CD8-positive, alpha-beta memory T cell (primary cell): ENCODE results near the gene TGM5. TPM values are rescaled to one million over a fixed set of nuclear protein-coding genes. Genes with fewer than 3 reads are reported as not detected.

Experiments used
- CTCF ChIA-PET: fragments of 350-600 bp; sonication (Branson Sonifier 250); formaldehyde crosslinking; loops from one replicate; lab custom pipeline; 2021; ENCODE audit warnings: antibody characterized with exemption; lab: Charles Lee
- POLR2A ChIA-PET: fragments of 350-600 bp; sonication (Branson Sonifier 250); formaldehyde crosslinking; loops from one replicate; lab custom pipeline; 2021; ENCODE audit warnings: antibody characterized with exemption; lab: Charles Lee
- DNase-seq, 5 donors: peaks; one replicate each; pipeline versions ENCODE4 v3.0.0 to v3.0.0-alpha.2; 2020 to 2022; ENCODE audit warnings: mixed read lengths in 1 of 5
- H3K27ac ChIP-seq: one replicate; pipeline ENCODE4 v1.7.0; 2013; ENCODE audit warnings: low read depth, mild to moderate bottlenecking, low read length, moderate library complexity
- H3K27me3 ChIP-seq: 2 replicates; pipeline ENCODE4 v1.7.0; 2013; ENCODE audit warnings: low read length, mild to moderate bottlenecking; ENCODE audit not compliant: insufficient read depth, poor library complexity, severe bottlenecking
- H3K36me3 ChIP-seq: 2 replicates; pipeline ENCODE4 v1.7.0; 2013; ENCODE audit warnings: mild to moderate bottlenecking, low read length, moderate library complexity; ENCODE audit not compliant: insufficient read depth
- H3K4me1 ChIP-seq: 2 replicates; pipeline ENCODE4 v1.7.0; 2013; ENCODE audit warnings: mild to moderate bottlenecking, low read length, moderate library complexity; ENCODE audit not compliant: insufficient read depth
- H3K4me3 ChIP-seq: 2 replicates; pipeline ENCODE4 v1.7.0; 2013; ENCODE audit warnings: mild to moderate bottlenecking, low read length
- H3K9me3 ChIP-seq: 2 replicates; pipeline ENCODE4 v1.7.0; 2013; ENCODE audit warnings: mild to moderate bottlenecking, low read length
- H3K27ac Mint-ChIP-seq, 8 donors: one replicate each; pipeline ENCODE4 v1.8.0; 2020 to 2021; ENCODE audit warnings: mixed read lengths in 8 of 8, mild to moderate bottlenecking in 6 of 8, inconsistent platforms in 3 of 8, moderate library complexity in 3 of 8
- H3K27me3 Mint-ChIP-seq, 2 donors: one replicate each; pipeline ENCODE4 v1.8.0; 2020 to 2021; ENCODE audit warnings: mixed read lengths in 2 of 2, mild to moderate bottlenecking in 1 of 2, moderate library complexity in 1 of 2
- H3K36me3 Mint-ChIP-seq, 3 donors: one replicate each; pipeline ENCODE4 v1.8.0; 2020 to 2021; ENCODE audit warnings: mixed read lengths in 3 of 3, inconsistent platforms in 1 of 3, mild to moderate bottlenecking in 1 of 3
- H3K4me1 Mint-ChIP-seq, 3 donors: one replicate each; pipeline ENCODE4 v1.8.0; 2020 to 2021; ENCODE audit warnings: mixed read lengths in 3 of 3, inconsistent platforms in 1 of 3, mild to moderate bottlenecking in 1 of 3
- H3K4me3 Mint-ChIP-seq, 7 donors: one replicate each; pipeline ENCODE4 v1.8.0; 2020 to 2021; ENCODE audit warnings: mixed read lengths in 7 of 7, mild to moderate bottlenecking in 6 of 7, moderate library complexity in 4 of 7, inconsistent platforms in 2 of 7
- H3K9me3 Mint-ChIP-seq, 5 donors: one replicate each; pipeline ENCODE4 v1.8.0; 2020 to 2022; ENCODE audit warnings: mixed read lengths in 5 of 5, mild to moderate bottlenecking in 3 of 5, moderate library complexity in 2 of 5, inconsistent platforms in 1 of 5
- polyA plus RNA-seq: library from polyadenylated mRNA; unstranded; fragments of 300-500 nt; fragmentation: Illumina TruSeq; gene quantifications from one replicate; pipeline ENCODE4 v1.2.3, GENCODE V29; 2021
- total RNA-seq, 2 experiments: library from RNA; stranded (reverse); gene quantifications; one replicate each; pipeline ENCODE4 v1.2.3, GENCODE V29; 2021

Gene TGM5
- total and polyA plus RNA-seq, 3 experiments from 2014 or later = 0.18 TPM; not detected in 2

DNA sequence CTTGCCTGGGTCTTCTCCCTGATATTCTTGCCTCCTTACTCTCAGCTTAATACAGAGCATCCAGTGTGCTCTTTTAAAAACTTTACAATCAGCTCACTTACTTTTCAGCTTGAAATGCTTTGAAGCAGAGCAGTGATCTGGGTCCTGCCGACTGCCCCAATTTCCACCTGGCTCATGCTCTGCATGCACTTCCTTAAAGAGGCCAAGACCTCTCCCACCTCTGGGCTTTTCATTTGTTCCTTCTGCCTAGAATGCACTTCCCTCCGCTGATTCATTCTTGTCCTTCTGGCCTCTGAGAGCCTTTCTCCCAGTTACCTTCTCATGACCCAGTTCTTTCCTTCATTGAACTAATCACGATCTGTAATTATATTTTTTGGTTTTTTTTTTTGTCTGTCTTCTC lies 83.5 kb downstream of the TGM5 start:
- no peak for DNase-seq
- CTCF ChIA-PET = interaction anchor here (1.3 kb wide), 1 partner anchor 15 kb away, joined by 4 read pairs; no protein-coding TSS in a partner anchor
- POLR2A ChIA-PET = no interaction called here
- H3K36me3 ChIP-seq = peaks cover 5% of the 10 kb centered on the region
- Mint-ChIP-seq H3K27me3 (peaks cover 0 to 2% of the 10 kb centered on the region in 2 donors), H3K4me1 (peaks cover 31 to 33% (median 33%) of the 10 kb centered on the region in 3 donors), H3K27ac (peak overlapping the region in 7 of 8 donors; percentile 23 to 98 (median 75)), H3K9me3 (no peaks in the 10 kb centered on the region), H3K36me3 (peaks cover 0 to 65% (median 12%) of the 10 kb centered on the region in 3 donors), H3K4me3 (peak overlapping the region in 1 of 7 donors; percentile 27)
- H3K27me3 ChIP-seq = no peaks in the 10 kb centered on the region
- no peak overlapping the region for H3K4me3 ChIP-seq
- peaks cover 25% of the 10 kb centered on the region for H3K4me1 ChIP-seq
- no peaks in the 10 kb centered on the region for H3K9me3 ChIP-seq
- H3K27ac ChIP-seq = no peak overlapping the region

Other genes with a start within 250 kb of the TGM5 start
- gene UBR1, start 160.9 kb downstream of the TGM5 start, total RNA-seq = 10 to 100 TPM; 28.6 to 29.7 TPM
- 15.4 TPM for gene UBR1, start 160.9 kb downstream of the TGM5 start, polyA plus RNA-seq
- 10 to 100 TPM; 13.2 to 18.1 TPM for gene TMEM62, start 133.3 kb downstream of the TGM5 start, total RNA-seq
- gene TMEM62, start 133.3 kb downstream of the TGM5 start, polyA plus RNA-seq = 11.2 TPM
- 10 to 100 TPM; 61.8 to 63.2 TPM for gene CCNDBP1, start 81.5 kb downstream of the TGM5 start, total RNA-seq
- 204 TPM for gene CCNDBP1, start 81.5 kb downstream of the TGM5 start, polyA plus RNA-seq
- not detected for gene EPB42, start 45.9 kb downstream of the TGM5 start, total RNA-seq
- not detected for gene EPB42, start 45.9 kb downstream of the TGM5 start, polyA plus RNA-seq
- not detected for gene TGM7, start 35.3 kb upstream of the TGM5 start, total RNA-seq
- gene TGM7, start 35.3 kb upstream of the TGM5 start, polyA plus RNA-seq = not detected
- gene LCMT2, start 63.6 kb upstream of the TGM5 start, total RNA-seq = 10 to 100 TPM; 14.9 to 16.5 TPM
- 4.4 TPM for gene LCMT2, start 63.6 kb upstream of the TGM5 start, polyA plus RNA-seq
- gene ZSCAN29, start 104.1 kb upstream of the TGM5 start, total RNA-seq = 10 to 100 TPM; 25.3 to 26.6 TPM
- gene ZSCAN29, start 104.1 kb upstream of the TGM5 start, polyA plus RNA-seq = 7.5 TPM
- gene TUBGCP4, start 104.2 kb upstream of the TGM5 start, total RNA-seq = 10 to 100 TPM; 39.1 to 44.0 TPM
- gene TUBGCP4, start 104.2 kb upstream of the TGM5 start, polyA plus RNA-seq = 11.3 TPM
- gene TP53BP1, start 226.2 kb upstream of the TGM5 start, total RNA-seq = 10 to 100 TPM; 28.7 to 29.1 TPM
- gene TP53BP1, start 226.2 kb upstream of the TGM5 start, polyA plus RNA-seq = 8.2 TPM